Progenitor cell of endocrine pancreas (in vitro differentiated cells): ENCODE measurements around the gene CTBP2. TPM values are rescaled to one million over a fixed set of nuclear protein-coding genes. Genes with fewer than 3 reads are reported as not detected.
A peak's percentile ranks its signal among the peaks of the same experiment; 100 is the strongest.

Source experiments
- DNase-seq: peaks from one replicate; pipeline ENCODE4 v3.0.0; 2021; ENCODE audit warnings: low spot score; ENCODE audit not compliant: unreplicated experiment
- H3K27ac Mint-ChIP-seq: 2 replicates; pipeline ENCODE4 v1.8.0; 2021; ENCODE audit warnings: mild to moderate bottlenecking, moderate library complexity, mixed read lengths
- H3K27me3 Mint-ChIP-seq: 2 replicates; pipeline ENCODE4 v1.8.0; 2021; ENCODE audit warnings: mixed read lengths
- H3K36me3 Mint-ChIP-seq: 2 replicates; pipeline ENCODE4 v1.8.0; 2022; ENCODE audit warnings: mixed read lengths; ENCODE audit not compliant: insufficient read depth
- H3K4me1 Mint-ChIP-seq: 2 replicates; pipeline ENCODE4 v1.8.0; 2021; ENCODE audit warnings: low read depth, mixed read lengths
- H3K4me3 Mint-ChIP-seq: 2 replicates; pipeline ENCODE4 v1.8.0; 2021; ENCODE audit warnings: low read depth, mild to moderate bottlenecking, moderate library complexity, mixed read lengths
- H3K9me3 Mint-ChIP-seq: 2 replicates; pipeline ENCODE4 v1.8.0; 2021; ENCODE audit warnings: low read depth, mixed read lengths
- total RNA-seq: library from RNA; stranded (reverse); gene quantifications from 2 replicates; pipeline ENCODE4 v1.2.1, GENCODE V29; 2021
- TF ChIP-seq, protein P1 (sequence below): fragments of 200-600 bp; sonication (generic); IDR thresholded peaks from one replicate; pipeline ENCODE4 v1.5.0; 2021; ENCODE audit warnings: antibody characterized with exemption, mild to moderate bottlenecking; ENCODE audit not compliant: unreplicated experiment

The CTBP2 gene
- total RNA-seq, 1 donor from 2014 or later = 182 TPM

DNA sequence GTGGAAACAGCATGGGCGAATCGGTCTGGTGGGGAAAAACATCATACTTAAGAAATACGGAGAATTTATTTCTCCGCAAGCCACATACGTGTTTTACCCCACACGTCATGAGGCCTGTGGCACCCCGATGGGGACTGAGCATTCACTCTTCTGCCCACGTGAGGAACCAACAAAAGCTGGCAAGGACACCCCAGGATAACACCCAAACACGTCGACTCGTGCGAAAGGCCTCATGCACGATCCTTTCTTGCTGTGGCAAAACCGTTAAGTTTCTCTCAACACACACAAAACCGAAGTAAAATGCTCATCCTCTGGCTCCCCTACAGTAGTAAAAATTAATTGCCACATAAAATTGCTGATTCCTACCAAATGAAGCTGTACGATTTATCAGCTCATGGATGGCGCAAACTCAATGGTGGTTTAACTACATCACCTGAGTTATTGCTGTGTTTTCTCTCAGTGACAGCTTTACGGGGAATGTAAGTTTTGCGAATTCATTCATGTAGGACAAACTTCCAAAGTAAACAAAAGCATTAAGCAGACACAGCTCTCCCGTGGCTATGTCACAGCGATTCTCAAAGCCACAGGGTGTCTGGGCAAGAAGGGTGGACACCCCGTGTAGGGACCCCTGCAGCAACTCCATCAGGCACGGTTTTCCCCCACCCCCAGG lies 97.0 kb downstream of the CTBP2 start:
- TF ChIP-seq, protein P1, sequence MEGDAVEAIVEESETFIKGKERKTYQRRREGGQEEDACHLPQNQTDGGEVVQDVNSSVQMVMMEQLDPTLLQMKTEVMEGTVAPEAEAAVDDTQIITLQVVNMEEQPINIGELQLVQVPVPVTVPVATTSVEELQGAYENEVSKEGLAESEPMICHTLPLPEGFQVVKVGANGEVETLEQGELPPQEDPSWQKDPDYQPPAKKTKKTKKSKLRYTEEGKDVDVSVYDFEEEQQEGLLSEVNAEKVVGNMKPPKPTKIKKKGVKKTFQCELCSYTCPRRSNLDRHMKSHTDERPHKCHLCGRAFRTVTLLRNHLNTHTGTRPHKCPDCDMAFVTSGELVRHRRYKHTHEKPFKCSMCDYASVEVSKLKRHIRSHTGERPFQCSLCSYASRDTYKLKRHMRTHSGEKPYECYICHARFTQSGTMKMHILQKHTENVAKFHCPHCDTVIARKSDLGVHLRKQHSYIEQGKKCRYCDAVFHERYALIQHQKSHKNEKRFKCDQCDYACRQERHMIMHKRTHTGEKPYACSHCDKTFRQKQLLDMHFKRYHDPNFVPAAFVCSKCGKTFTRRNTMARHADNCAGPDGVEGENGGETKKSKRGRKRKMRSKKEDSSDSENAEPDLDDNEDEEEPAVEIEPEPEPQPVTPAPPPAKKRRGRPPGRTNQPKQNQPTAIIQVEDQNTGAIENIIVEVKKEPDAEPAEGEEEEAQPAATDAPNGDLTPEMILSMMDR = no peak
- no peak overlapping the region for H3K4me3 Mint-ChIP-seq
- peaks cover 45% of the 10 kb centered on the region for H3K4me1 Mint-ChIP-seq
- H3K27me3 Mint-ChIP-seq = no peaks in the 10 kb centered on the region
- H3K9me3 Mint-ChIP-seq = no peaks in the 10 kb centered on the region
- DNase-seq = no peak
- H3K36me3 Mint-ChIP-seq = peaks cover 13% of the 10 kb centered on the region
- H3K27ac Mint-ChIP-seq = peak overlapping the region; percentile 62

DNA sequence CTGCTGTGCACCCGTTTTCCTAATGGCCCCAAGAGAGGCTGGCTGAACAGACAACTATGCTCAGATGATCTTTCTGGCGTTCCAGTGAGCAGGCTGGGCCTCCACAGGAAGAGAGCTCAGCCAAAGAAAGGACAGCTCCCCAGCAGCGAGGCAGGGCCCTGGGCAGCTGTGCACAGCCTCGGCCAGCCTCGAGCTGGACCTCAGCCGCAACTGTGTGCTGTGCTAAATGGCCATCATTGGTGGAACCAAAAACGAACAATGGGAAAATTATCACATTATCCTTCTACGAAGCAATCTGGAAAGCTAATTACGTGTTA lies 97.5 kb downstream of the CTBP2 start:
- H3K4me3 Mint-ChIP-seq = no peak overlapping the region
- peak overlapping the region; percentile 3 for H3K27ac Mint-ChIP-seq

DNA sequence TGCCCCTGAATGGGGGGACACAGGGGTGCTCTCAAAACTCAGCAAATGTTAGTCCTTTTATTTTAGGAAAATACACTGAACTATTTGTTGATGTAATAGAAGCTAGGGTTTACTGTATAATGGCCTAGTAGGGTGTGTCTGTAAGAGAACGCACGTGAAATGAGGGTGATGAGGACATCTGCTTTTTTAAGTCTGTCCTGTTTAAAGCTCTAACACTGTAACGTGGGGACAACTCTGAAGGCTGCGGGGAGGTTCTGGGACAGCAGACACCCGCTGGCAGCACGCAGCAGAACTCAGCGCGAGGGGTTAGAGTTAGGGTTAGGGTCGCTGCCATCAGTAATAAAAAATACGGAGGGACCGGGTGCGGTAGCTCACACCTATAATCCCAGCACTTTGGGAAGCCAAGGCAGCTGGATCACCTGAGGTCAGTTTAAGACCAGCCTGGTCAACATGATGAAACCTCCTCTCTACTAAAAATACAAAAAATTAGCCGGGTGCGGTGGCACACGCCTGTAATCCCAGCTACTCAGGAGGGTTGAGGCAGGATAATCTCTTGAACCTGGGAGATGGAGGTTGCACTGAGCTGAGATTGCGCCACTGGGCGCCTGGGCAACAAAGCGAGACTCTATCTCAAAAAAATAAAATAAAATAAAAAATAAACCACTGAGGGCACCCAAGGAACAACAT lies 98.0 kb downstream of the CTBP2 start:
- TF ChIP-seq, protein P1 = no peak
- peak overlapping the region; percentile 84 for H3K27ac Mint-ChIP-seq
- no peak overlapping the region for H3K4me3 Mint-ChIP-seq
- peaks cover 52% of the 10 kb centered on the region for H3K4me1 Mint-ChIP-seq
- no peaks in the 10 kb centered on the region for H3K9me3 Mint-ChIP-seq
- H3K27me3 Mint-ChIP-seq = no peaks in the 10 kb centered on the region
- no peak for DNase-seq
- H3K36me3 Mint-ChIP-seq = peaks cover 18% of the 10 kb centered on the region

More for the DNA sequence above, 97.5 kb downstream of the CTBP2 start:
- Mint-ChIP-seq H3K27me3 (no peaks in the 10 kb centered on the region), H3K4me1 (peaks cover 50% of the 10 kb centered on the region), H3K9me3 (no peaks in the 10 kb centered on the region), H3K36me3 (peaks cover 18% of the 10 kb centered on the region)
- TF ChIP-seq, protein P1 = no peak
- no peak for DNase-seq

DNA sequence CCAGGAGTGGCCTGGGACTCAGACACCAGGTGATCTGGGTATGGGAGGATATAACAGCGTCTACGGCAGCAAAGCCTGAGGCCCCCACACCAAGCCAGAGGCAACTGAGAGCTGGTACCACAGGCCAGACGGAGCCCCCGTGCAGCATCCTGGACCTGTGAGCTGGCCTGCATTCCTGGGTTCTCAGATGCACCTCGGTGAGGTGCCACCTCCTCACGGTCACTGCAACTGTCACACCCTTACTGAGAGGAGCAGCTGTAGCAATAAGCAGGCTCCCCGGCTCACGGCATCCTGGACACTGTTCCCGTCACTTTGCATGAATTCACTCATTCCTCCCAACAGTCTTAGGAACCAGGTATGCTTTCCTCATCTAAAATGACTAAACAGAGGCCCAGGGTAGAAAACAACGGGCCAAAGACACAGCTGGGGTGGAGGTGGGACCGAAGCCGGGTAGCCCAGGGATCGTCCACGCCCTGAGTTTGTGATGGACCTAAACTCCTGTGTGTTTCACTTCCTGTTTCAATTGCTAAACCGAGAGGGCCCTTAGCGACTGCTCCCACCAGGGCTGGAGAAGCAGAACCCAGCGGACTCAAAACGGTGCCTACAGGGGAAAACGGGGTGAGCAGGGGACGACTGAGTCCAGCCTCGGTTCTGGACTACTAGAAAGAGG lies 98.7 kb downstream of the CTBP2 start:
- no peak for DNase-seq
- TF ChIP-seq, protein P1 = no peak
- Mint-ChIP-seq H3K27me3 (no peaks in the 10 kb centered on the region), H3K4me3 (no peak overlapping the region), H3K27ac (peak overlapping the region; percentile 88), H3K9me3 (no peaks in the 10 kb centered on the region), H3K4me1 (peaks cover 59% of the 10 kb centered on the region), H3K36me3 (peaks cover 18% of the 10 kb centered on the region)

DNA sequence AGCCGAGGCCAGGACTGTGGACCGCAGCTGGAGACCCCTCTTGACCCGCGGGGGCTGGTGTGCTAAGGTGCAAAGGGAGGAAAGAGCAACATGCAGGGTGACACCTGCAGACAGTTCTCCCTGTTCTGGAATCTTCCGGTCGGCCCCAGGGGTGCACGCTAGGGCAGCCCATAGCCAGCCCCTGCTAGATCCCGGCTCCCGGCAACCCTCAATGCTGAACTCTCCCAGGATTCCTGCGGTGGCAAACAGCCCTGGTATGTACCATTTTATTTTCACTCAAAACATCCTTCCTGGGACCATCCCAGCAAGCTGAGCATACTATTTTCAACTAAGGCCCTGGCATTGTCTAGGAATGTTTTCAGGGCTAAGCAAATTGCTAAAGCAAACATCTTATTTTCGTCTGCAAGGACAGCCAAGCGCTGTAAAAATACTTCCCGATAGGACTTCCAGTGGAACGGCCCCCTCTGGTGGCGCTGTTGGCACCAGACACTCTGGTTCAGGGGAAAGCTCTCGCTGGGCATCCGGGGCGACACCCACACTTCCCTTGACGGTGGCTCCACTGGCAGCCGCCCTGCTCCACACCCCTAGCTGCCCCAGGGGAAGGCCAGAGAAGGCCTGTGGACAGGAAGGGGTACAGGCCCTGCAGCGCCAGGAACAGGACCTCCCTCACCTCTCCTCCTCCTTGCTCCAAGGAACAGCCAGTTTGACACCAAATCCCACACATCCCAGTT lies 99.4 kb downstream of the CTBP2 start:
- TF ChIP-seq, protein P1 = peak; percentile 87
- Mint-ChIP-seq H3K36me3 (peaks cover 18% of the 10 kb centered on the region), H3K27me3 (no peaks in the 10 kb centered on the region), H3K27ac (peak overlapping the region; percentile 88), H3K4me3 (no peak overlapping the region), H3K9me3 (no peaks in the 10 kb centered on the region), H3K4me1 (peaks cover 64% of the 10 kb centered on the region)
- DNase-seq = peak; percentile 46
